OCI-LY7 (cell line): ENCODE measurements around the gene INSYN2B.

ENCODE experiments used
- EZH2phosphoT487 ChIP-seq: fragments of 200-600 bp; sonication (generic); IDR thresholded peaks from 2 replicates; pipeline ENCODE4 v1.6.1; 2018; ENCODE audit warnings: low read depth, borderline replicate concordance, mild to moderate bottlenecking, mixed run types, antibody characterized with exemption, low read length, moderate library complexity, mixed read lengths
- TF ChIP-seq, protein P1 (sequence below): fragments of 200-600 bp; sonication (generic); conservative IDR thresholded peaks from 2 replicates; pipeline ENCODE4 v1.5.1; 2014; ENCODE audit warnings: mild to moderate bottlenecking, antibody characterized with exemption, low read length, moderate library complexity, mixed read lengths

GRCh38 chr5:169836835-169837536 is 143.3 kb downstream of the INSYN2B start:
- TF ChIP-seq, protein P1, sequence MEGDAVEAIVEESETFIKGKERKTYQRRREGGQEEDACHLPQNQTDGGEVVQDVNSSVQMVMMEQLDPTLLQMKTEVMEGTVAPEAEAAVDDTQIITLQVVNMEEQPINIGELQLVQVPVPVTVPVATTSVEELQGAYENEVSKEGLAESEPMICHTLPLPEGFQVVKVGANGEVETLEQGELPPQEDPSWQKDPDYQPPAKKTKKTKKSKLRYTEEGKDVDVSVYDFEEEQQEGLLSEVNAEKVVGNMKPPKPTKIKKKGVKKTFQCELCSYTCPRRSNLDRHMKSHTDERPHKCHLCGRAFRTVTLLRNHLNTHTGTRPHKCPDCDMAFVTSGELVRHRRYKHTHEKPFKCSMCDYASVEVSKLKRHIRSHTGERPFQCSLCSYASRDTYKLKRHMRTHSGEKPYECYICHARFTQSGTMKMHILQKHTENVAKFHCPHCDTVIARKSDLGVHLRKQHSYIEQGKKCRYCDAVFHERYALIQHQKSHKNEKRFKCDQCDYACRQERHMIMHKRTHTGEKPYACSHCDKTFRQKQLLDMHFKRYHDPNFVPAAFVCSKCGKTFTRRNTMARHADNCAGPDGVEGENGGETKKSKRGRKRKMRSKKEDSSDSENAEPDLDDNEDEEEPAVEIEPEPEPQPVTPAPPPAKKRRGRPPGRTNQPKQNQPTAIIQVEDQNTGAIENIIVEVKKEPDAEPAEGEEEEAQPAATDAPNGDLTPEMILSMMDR = no peak
- TF ChIP-seq EZH2phosphoT487 = no peak
